Measurements from ENCODE around the gene GIMAP1. TPM values are rescaled to one million over a fixed set of nuclear protein-coding genes. Genes with fewer than 3 reads are reported as not detected.

Gene GIMAP1
- total RNA-seq, 2 experiments from 2014 or later: 6.8 to 12.4 TPM

GRCh38 chr7:150756166-150756565, 39.8 kb downstream of the GIMAP1 start:
- Mint-ChIP-seq H3K36me3 (peaks cover 2% of the 10 kb centered on the region), H3K4me3 (peak overlapping the region; percentile 9), H3K4me1 (peaks cover 49% of the 10 kb centered on the region), H3K27ac (peak overlapping the region; percentile 95), H3K27me3 (no peaks in the 10 kb centered on the region), H3K9me3 (ENCODE audit: low read depth) (no peaks in the 10 kb centered on the region)
- CTCF ChIA-PET: interaction anchor here (1.0 to 4.7 kb wide), 19 partner anchors 11 to 401 kb away, joined by 3 to 112 read pairs (median 6); partner anchors contain the start of genes GIMAP1, GIMAP4, GIMAP5 and GIMAP6
- DNase-seq (peak; percentile 41), ATAC-seq (no peak)

GRCh38 chr7:150756858-150757257, 40.4 kb downstream of the GIMAP1 start:
- Mint-ChIP-seq H3K4me3 (no peak overlapping the region), H3K9me3 (ENCODE audit: low read depth) (peaks cover 3% of the 10 kb centered on the region), H3K27ac (peak overlapping the region; percentile 95), H3K4me1 (peaks cover 46% of the 10 kb centered on the region), H3K36me3 (peaks cover 6% of the 10 kb centered on the region), H3K27me3 (no peaks in the 10 kb centered on the region)
- CTCF ChIA-PET: interaction anchor here (0.7 to 4.7 kb wide), 9 partner anchors 13 to 308 kb away, joined by 3 to 112 read pairs (median 6); partner anchors contain the start of genes GIMAP4, GIMAP6, GIMAP7 and GIMAP8
- ATAC-seq (no peak), DNase-seq (peak; percentile 51)

- peaks cover 3% of the 10 kb centered on the region for H3K9me3 Mint-ChIP-seq (ENCODE audit: low read depth)
Measured at GRCh38 chr7:150759479-150759878, 43.1 kb downstream of the GIMAP1 start.

DNA sequence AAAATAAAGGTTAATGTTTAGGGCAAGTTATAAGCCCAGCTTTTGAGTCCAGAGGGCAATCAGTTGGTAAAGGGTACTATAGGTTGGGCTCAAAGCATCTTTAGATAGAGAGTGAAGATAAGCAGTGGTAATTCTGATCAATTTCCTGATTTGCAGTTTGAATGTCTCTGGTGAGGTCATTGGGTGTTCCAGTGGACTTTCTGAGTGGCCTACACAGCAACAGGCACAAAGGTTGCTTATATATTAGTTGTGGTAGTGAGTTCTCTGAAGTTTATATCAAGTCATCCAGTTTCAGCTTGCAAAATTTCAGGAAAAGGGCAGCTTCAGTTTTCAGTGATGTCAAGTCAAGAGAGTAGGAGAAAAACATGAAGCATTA, 49.9 kb downstream of the GIMAP1 start:
- no peak for DNase-seq
- Mint-ChIP-seq H3K4me3 (no peak overlapping the region), H3K4me1 (no peaks in the 10 kb centered on the region), H3K27ac (no peak overlapping the region), H3K27me3 (peaks cover 3% of the 10 kb centered on the region), H3K36me3 (peaks cover 4% of the 10 kb centered on the region), H3K9me3 (ENCODE audit: low read depth) (peaks cover 3% of the 10 kb centered on the region)
- CTCF ChIA-PET: interaction anchor here (2.0 kb wide), 1 partner anchor 12 kb away, joined by 6 read pairs; no protein-coding TSS in a partner anchor
- no peak for ATAC-seq

More at GRCh38 chr7:150759479-150759878, 43.1 kb downstream of the GIMAP1 start:
- Mint-ChIP-seq H3K4me3 (no peak overlapping the region), H3K27me3 (no peaks in the 10 kb centered on the region), H3K36me3 (peaks cover 6% of the 10 kb centered on the region), H3K27ac (no peak overlapping the region), H3K4me1 (peaks cover 25% of the 10 kb centered on the region)
- DNase-seq (no peak), ATAC-seq (no peak)
- CTCF ChIA-PET: interaction anchor here (1.9 to 2.3 kb wide), 2 partner anchors 310 to 313 kb away, joined by 9 to 15 read pairs; no protein-coding TSS in a partner anchor

DNA sequence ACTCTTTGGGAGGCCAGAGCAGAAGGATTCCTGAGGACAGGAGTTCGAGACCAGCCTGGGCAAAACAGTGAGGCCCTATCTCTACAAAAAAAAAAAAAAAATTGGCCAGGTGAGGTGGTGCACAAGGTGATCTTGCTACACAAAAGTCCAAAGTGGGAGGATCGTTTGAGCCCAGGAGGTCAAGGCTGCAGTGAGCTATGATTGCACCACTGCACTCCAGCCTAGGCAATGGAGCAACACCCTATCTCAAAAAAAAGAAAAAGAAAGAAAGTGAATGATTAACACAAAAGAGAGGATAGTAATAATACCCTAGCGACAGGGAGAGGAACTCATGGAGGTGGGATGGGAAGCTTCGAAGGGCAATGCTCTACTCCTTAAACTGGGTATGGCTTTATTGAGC, 53.4 kb downstream of the GIMAP1 start:
- ATAC-seq: no peak
- CTCF ChIA-PET: interaction anchor here (0.7 to 1.8 kb wide), 2 partner anchors 9 to 13 kb away, joined by 3 to 5 read pairs; no protein-coding TSS in a partner anchor
- Mint-ChIP-seq H3K27me3 (peaks cover 11% of the 10 kb centered on the region), H3K36me3 (peaks cover 7% of the 10 kb centered on the region), H3K9me3 (ENCODE audit: low read depth) (peaks cover 5% of the 10 kb centered on the region), H3K4me1 (no peaks in the 10 kb centered on the region), H3K4me3 (no peak overlapping the region), H3K27ac (no peak overlapping the region)
- DNase-seq: no peak

Other genes starting within 250 kb of the GIMAP1 start
- 10 to 100 TPM; 49.9 to 89.7 TPM for gene GIMAP7, start 201.7 kb upstream of the GIMAP1 start, total RNA-seq
- 100 to 1,000 TPM in 1 of 2 experiments, 10 to 100 TPM in 1; 60.5 to 145 TPM for gene GIMAP4, start 149.2 kb upstream of the GIMAP1 start, total RNA-seq
- gene GIMAP6, start 84.2 kb upstream of the GIMAP1 start, total RNA-seq: 10 to 100 TPM; 54.6 to 65.0 TPM
- 10 to 100 TPM; 60.3 to 80.0 TPM for gene GIMAP2, start 30.9 kb upstream of the GIMAP1 start, total RNA-seq
- 10 to 100 TPM; 41.0 to 42.5 TPM for gene GIMAP5, start 20.8 kb downstream of the GIMAP1 start, total RNA-seq
- not detected for gene TMEM176B, start 83.8 kb downstream of the GIMAP1 start, total RNA-seq
- not detected for gene TMEM176A, start 84.2 kb downstream of the GIMAP1 start, total RNA-seq
- not detected for gene AOC1, start 135.9 kb downstream of the GIMAP1 start, total RNA-seq